ES-I3 (cell line): ENCODE data around the gene MAGI2.

Source experiments
- H3K36me3 ChIP-seq: 2 replicates; pipeline ENCODE4 v1.6.1; 2013; ENCODE audit warnings: mild to moderate bottlenecking, low read length, control low read depth, moderate library complexity; ENCODE audit not compliant: insufficient read depth
- H3K4me1 ChIP-seq: 2 replicates; pipeline ENCODE4 v1.6.1; 2013; ENCODE audit warnings: mild to moderate bottlenecking, control low read depth, low read length; ENCODE audit not compliant: insufficient read depth
- H3K9ac ChIP-seq: 2 replicates; pipeline ENCODE4 v1.6.1; 2013; ENCODE audit warnings: low read depth, mild to moderate bottlenecking, low read length, moderate library complexity
- H3K9me3 ChIP-seq: 2 replicates; pipeline ENCODE4 v1.6.1; 2013; ENCODE audit warnings: mild to moderate bottlenecking, low read length, moderate library complexity; ENCODE audit not compliant: control insufficient read depth, insufficient read depth

Gene MAGI2

GRCh38 chr7:78792624-78793023 is 660.8 kb downstream of the MAGI2 start:
- H3K4me1 ChIP-seq, result peaks cover 7% of the 10 kb centered on the region; the same call in 1 of the 2 replicates
- no peaks in the 10 kb centered on the region for H3K9me3 ChIP-seq
- no peaks in the 10 kb centered on the region for H3K36me3 ChIP-seq
- no peak overlapping the region for H3K9ac ChIP-seq

DNA sequence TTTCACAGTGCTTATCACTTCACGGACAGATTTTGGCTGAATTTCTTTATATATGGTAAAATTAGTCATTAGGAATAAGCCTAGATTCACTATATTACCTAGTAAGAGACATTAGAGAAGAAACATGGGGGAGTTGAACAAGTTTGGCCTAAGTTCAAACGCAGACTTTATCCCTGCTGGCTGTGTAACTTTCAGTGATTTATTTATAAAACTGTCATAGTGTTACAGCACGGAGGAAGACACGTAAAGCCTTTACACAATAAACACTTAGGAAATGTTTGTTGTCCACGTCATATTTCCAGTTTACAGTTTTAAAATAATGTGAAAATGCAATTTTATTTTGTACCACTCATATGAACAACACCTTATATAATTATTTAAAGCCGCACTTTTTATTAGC is 661.5 kb downstream of the MAGI2 start:
- peaks cover 7% of the 10 kb centered on the region; the same call in 1 of the 2 replicates for H3K4me1 ChIP-seq
- no peaks in the 10 kb centered on the region for H3K36me3 ChIP-seq
- no peaks in the 10 kb centered on the region for H3K9me3 ChIP-seq
- no peak overlapping the region for H3K9ac ChIP-seq

DNA sequence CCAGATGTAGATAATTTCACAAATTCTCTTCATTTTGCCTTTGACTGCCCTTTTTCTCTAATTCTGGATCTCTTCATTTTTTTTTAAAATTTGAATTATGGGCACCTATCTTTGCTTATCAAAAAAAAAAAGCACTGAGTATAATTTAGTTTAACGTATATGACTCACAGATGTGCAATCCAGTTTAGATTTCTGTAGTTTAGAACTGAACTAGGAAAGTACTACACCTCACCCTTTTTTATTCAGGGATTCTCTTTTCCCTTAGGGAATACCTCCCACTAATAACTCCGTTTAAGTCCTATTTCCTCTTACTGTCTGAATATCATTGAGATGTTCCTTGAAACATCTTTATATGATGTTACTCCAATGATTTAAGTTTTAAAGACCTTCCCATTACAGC is 665.0 kb downstream of the MAGI2 start:
- H3K36me3 ChIP-seq, result no peaks in the 10 kb centered on the region
- H3K9ac ChIP-seq, result no peak overlapping the region
- H3K4me1 ChIP-seq, result peaks cover 7% of the 10 kb centered on the region; the same call in 1 of the 2 replicates
- no peaks in the 10 kb centered on the region for H3K9me3 ChIP-seq

- H3K9ac ChIP-seq, result no peak overlapping the region
- peaks cover 6% of the 10 kb centered on the region; the same call in 1 of the 2 replicates for H3K4me1 ChIP-seq
- no peaks in the 10 kb centered on the region for H3K36me3 ChIP-seq
- no peaks in the 10 kb centered on the region for H3K9me3 ChIP-seq
Measured at GRCh38 chr7:78787854-78788253, 665.6 kb downstream of the MAGI2 start.

DNA sequence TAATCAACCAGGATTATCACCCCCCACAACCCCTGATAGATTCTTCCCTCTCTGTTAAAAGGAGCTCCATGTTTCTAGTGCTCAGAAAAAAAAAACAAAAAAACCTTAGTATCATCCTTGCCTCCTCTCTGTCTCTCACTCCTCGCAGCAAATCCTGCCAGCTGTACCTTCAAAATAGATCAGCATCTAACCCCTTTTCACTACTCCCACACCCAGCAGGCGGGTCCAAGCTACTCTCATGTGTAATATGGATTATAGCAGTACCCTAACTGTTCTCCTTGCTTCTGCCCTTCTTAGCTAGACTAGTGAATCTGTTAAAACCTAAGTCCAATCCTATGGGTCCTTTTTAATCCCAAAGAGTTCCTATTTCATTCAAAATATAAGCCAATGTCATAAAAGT is 667.4 kb downstream of the MAGI2 start:
- Histone ChIP-seq H3K9me3 (no peaks in the 10 kb centered on the region), H3K4me1 (no peaks in the 10 kb centered on the region), H3K36me3 (no peaks in the 10 kb centered on the region), H3K9ac (no peak overlapping the region)

GRCh38 chr7:78783179-78783962 is 670.1 kb downstream of the MAGI2 start:
- Histone ChIP-seq H3K9ac (no peak overlapping the region), H3K4me1 (no peaks in the 10 kb centered on the region), H3K36me3 (no peaks in the 10 kb centered on the region), H3K9me3 (no peaks in the 10 kb centered on the region)

- Histone ChIP-seq H3K4me1 (no peaks in the 10 kb centered on the region), H3K36me3 (no peaks in the 10 kb centered on the region), H3K9ac (no peak overlapping the region), H3K9me3 (no peaks in the 10 kb centered on the region)
Measured at GRCh38 chr7:78780560-78780959, 672.9 kb downstream of the MAGI2 start.

DNA sequence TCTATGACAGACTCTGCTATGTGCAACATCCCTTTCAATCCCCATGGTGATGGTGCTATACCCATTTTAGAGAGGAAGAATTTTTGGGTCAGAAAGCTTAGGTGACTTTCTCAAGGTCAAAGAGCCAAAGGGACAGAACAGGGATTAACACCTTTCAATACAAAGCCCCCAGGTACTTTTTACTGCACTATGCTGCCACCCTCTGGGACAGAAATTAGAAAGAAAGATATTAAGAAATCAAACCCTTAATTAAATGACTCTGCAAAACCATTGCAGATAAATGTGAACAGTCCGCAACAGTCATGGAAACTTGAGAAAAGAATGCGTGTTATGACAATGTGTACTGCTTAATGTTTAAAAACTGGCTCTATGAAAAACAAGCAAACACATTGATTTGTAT is 673.7 kb downstream of the MAGI2 start:
- Histone ChIP-seq H3K4me1 (no peaks in the 10 kb centered on the region), H3K9ac (no peak overlapping the region), H3K36me3 (no peaks in the 10 kb centered on the region), H3K9me3 (no peaks in the 10 kb centered on the region)

GRCh38 chr7:78777829-78778228 is 675.6 kb downstream of the MAGI2 start:
- H3K9me3 ChIP-seq, result no peaks in the 10 kb centered on the region
- H3K9ac ChIP-seq, result no peak overlapping the region
- H3K4me1 ChIP-seq, result no peaks in the 10 kb centered on the region; the same call in 1 of the 2 replicates
- no peaks in the 10 kb centered on the region for H3K36me3 ChIP-seq

GRCh38 chr7:78770422-78771410 is 682.8 kb downstream of the MAGI2 start:
- H3K36me3 ChIP-seq, result no peaks in the 10 kb centered on the region
- H3K9ac ChIP-seq, result peak overlapping the region; percentile 58
- H3K4me1 ChIP-seq, result peaks cover 9% of the 10 kb centered on the region; the same call in 1 of the 2 replicates
- no peaks in the 10 kb centered on the region for H3K9me3 ChIP-seq

GRCh38 chr7:78769481-78770101 is 683.9 kb downstream of the MAGI2 start:
- Histone ChIP-seq H3K9me3 (no peaks in the 10 kb centered on the region), H3K9ac (peak overlapping the region; percentile 58), H3K4me1 (peaks cover 9% of the 10 kb centered on the region; the same call in 1 of the 2 replicates)

DNA sequence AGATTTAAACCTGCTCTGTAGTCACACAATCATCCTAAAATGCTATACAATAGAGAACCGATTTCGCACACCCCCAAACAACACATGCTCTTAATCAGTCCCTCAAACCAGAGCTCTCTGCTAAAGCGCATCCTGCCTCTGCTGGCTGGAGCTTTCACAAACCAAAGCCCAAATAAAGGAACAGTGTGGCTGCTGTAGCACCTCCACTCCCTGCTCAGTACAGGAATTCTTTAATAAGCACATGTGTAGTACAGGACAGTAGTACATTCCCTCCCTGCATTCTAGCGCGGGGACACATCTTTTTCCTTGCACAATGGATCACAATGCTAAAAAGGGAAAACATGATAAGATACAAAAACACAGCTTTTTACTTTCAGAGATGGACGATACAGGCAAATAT is 684.6 kb downstream of the MAGI2 start:
- Histone ChIP-seq H3K9me3 (no peaks in the 10 kb centered on the region), H3K36me3 (no peaks in the 10 kb centered on the region), H3K9ac (peak overlapping the region; percentile 58; the same call in 1 of the 2 replicates), H3K4me1 (peaks cover 9% of the 10 kb centered on the region; the same call in 1 of the 2 replicates)

More at GRCh38 chr7:78769481-78770101, 683.9 kb downstream of the MAGI2 start:
- H3K36me3 ChIP-seq, result no peaks in the 10 kb centered on the region

DNA sequence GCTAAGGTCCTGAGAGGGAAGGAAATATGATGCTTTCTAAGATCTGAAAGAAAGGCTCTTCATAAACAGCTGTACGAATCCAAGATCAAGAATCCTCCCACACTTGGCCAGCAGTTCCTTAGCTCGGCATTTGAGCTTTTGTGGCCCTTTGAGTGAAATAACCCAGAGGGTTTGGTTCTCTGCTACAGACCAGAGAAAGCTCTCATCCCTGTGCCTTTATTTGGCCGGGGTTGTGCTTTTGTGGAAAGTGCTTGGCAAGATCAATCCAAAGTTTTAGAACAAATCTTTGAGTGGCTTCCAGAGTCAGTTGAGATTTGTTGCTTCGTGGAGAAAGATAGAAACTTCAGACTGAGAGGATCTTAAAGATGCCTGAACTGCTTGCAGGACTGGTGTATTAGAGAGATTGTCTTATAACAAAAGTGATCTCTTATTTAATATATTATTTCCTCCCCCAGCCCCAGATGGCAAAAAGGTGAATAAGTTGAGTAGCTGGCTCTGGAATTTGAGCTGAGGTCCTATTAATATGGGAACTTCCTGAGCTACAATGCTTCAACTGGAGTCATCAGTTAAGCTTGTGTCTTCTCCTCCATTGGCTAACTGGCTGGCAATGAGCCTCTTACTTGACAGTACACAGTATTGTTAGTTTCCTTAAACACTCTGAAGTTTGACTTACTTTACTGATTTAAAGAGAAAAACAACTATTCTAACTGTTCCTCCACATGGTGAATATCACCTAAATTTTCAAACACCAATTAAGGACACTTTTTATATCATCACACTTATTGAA is 687.3 kb downstream of the MAGI2 start:
- Histone ChIP-seq H3K36me3 (no peaks in the 10 kb centered on the region), H3K4me1 (no peaks in the 10 kb centered on the region), H3K9me3 (no peaks in the 10 kb centered on the region), H3K9ac (no peak overlapping the region)
